ENCODE data around the gene ALDOC.

GRCh38 chr17:28585851-28586250, 9.2 kb upstream of the ALDOC start:
- TF ChIP-seq CTCF (IDR thresholded peaks at IDR 0.05) (no peak), EZH2 (IDR thresholded peaks at IDR 0.05) (no peak), EZH2phosphoT487 (IDR thresholded peaks at IDR 0.05) (no peak)
